ENCODE results near the gene FAXC. TPM values are rescaled to one million over a fixed set of nuclear protein-coding genes. Genes with fewer than 3 reads are reported as not detected.

The FAXC gene
- total and polyA plus RNA-seq, 2 of the 8 experiments (the other 6 are each of a cell fraction or from before 2014, with no cell fraction given): 23.2 to 29.8 TPM

Other genes starting within 250 kb of the FAXC start
- 16.2 and 16.6 TPM in 2 replicates for gene COQ3, start 44.5 kb upstream of the FAXC start, total RNA-seq (2021; fragmentation: NEBNext Ultra II Directional; extraction: Animal tissue kit (Norgen Biotek cat#: 25700))
- 5.4 and 8.4 TPM in 2 replicates for gene COQ3, start 44.5 kb upstream of the FAXC start, polyA plus RNA-seq (2011; rRNA removed)
- 122 and 134 TPM in 2 replicates for gene PNISR, start 75.6 kb upstream of the FAXC start, total RNA-seq (2021; fragmentation: NEBNext Ultra II Directional; extraction: Animal tissue kit (Norgen Biotek cat#: 25700))
- gene PNISR, start 75.6 kb upstream of the FAXC start, polyA plus RNA-seq (2011; rRNA removed): 40.2 and 41.1 TPM in 2 replicates
- gene USP45, start 165.7 kb upstream of the FAXC start, total RNA-seq (2021; fragmentation: NEBNext Ultra II Directional; extraction: Animal tissue kit (Norgen Biotek cat#: 25700)): 24.3 and 25.5 TPM in 2 replicates
- gene USP45, start 165.7 kb upstream of the FAXC start, polyA plus RNA-seq (2011; rRNA removed): 4.2 and 5.8 TPM in 2 replicates
- gene CCNC, start 219.0 kb upstream of the FAXC start, total RNA-seq (2021; fragmentation: NEBNext Ultra II Directional; extraction: Animal tissue kit (Norgen Biotek cat#: 25700)): 94.5 and 107 TPM in 2 replicates
- 20.1 and 45.4 TPM in 2 replicates for gene CCNC, start 219.0 kb upstream of the FAXC start, polyA plus RNA-seq (2011; rRNA removed)